Activated B cell treated with CpG ODN at 0.5 μM for 24 hours (primary cell): ENCODE data around the gene KCNQ1. TPM values are rescaled to one million over a fixed set of nuclear protein-coding genes. Genes with fewer than 3 reads are reported as not detected.

Source experiments
- ATAC-seq: fragments of 200-7000 bp; cut with Tn5 transposase; one replicate; pipeline ENCODE4 v1.10.0; 2021; ENCODE audit warnings: low read depth, mild to moderate bottlenecking, moderate library complexity
- CTCF ChIA-PET: fragments of 350-600 bp; sonication (Branson Sonifier 250); formaldehyde crosslinking; loops from one replicate; lab custom pipeline; 2021; ENCODE audit warnings: antibody characterized with exemption; lab: Charles Lee
- POLR2A ChIA-PET: fragments of 350-600 bp; sonication (Branson Sonifier 250); formaldehyde crosslinking; loops from one replicate; lab custom pipeline; 2021; ENCODE audit warnings: antibody characterized with exemption; lab: Charles Lee
- DNase-seq: peaks from one replicate; pipeline ENCODE4 v3.0.0; 2022
- H3K27ac Mint-ChIP-seq: one replicate; pipeline ENCODE4 v1.8.0; 2020; ENCODE audit warnings: mixed read lengths
- H3K27me3 Mint-ChIP-seq: one replicate; pipeline ENCODE4 v1.8.0; 2021; ENCODE audit warnings: mixed read lengths
- H3K36me3 Mint-ChIP-seq: one replicate; pipeline ENCODE4 v1.8.0; 2021; ENCODE audit warnings: low read depth, mixed read lengths
- H3K4me1 Mint-ChIP-seq: one replicate; pipeline ENCODE4 v1.8.0; 2021; ENCODE audit warnings: mixed read lengths
- H3K4me3 Mint-ChIP-seq: one replicate; pipeline ENCODE4 v1.8.0; 2020; ENCODE audit warnings: mild to moderate bottlenecking, mixed read lengths
- H3K9me3 Mint-ChIP-seq: one replicate; pipeline ENCODE4 v1.8.0; 2020; ENCODE audit warnings: mixed read lengths
- intact Hi-C: fragments of 100-400 bp; cut with micrococcal nuclease; formaldehyde crosslinking; loops from one replicate; pipeline ENCODE4 v1.15.1; 2024
- total RNA-seq: library from RNA; stranded (reverse); gene quantifications from 2 replicates; pipeline ENCODE4 v1.2.3, GENCODE V29; 2022
- TF ChIP-seq, protein P1 (sequence below): fragments of 200-600 bp; IDR thresholded peaks from one replicate; pipeline ENCODE4 v1.8.0; 2022; ENCODE audit warnings: antibody characterized with exemption, mild to moderate bottlenecking

KCNQ1 gene
- total RNA-seq, 1 donor from 2014 or later, result 6.5 TPM

DNA sequence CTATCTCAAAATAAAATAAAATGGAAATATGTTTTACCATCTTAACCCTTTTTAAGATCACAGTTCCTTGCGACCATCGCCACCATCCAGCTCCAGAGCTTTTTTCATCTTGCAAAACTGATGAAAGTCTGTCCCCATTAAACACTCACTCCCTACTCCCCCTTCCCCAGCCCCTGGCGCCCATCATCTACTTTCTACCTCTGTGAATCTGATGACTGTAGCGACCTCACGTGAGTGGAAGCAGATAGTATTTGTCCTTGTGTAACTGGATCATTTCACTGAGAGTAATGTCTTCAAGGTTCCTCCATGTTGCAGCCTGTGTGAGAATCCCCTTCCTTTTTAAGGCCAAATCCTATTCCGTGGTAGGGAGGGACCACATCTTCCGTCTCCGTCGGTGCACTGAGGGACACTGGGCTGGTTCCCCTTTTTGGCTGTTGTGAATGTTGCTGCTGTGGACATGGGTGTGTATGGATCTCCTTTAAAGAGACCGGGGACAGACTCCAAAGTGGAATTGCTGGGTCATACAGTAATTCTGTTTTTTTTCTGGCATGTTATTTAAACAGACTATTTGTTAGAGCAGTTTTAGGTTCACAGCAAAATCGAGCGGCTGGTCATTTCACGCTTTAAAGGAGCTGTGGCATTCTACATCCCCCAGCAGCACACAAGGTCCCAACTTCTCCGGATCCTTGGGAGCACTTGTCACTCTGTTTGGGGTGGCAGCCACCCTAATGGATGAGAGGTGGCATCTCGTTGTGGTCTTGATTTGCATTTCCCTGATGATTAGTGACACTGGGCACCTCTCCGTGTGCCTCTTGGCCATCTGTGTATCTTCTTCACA, 120.0 kb downstream of the KCNQ1 start:
- ATAC-seq, result no peak
- Mint-ChIP-seq H3K9me3 (no peaks in the 10 kb centered on the region), H3K36me3 (peaks cover 3% of the 10 kb centered on the region)

DNA sequence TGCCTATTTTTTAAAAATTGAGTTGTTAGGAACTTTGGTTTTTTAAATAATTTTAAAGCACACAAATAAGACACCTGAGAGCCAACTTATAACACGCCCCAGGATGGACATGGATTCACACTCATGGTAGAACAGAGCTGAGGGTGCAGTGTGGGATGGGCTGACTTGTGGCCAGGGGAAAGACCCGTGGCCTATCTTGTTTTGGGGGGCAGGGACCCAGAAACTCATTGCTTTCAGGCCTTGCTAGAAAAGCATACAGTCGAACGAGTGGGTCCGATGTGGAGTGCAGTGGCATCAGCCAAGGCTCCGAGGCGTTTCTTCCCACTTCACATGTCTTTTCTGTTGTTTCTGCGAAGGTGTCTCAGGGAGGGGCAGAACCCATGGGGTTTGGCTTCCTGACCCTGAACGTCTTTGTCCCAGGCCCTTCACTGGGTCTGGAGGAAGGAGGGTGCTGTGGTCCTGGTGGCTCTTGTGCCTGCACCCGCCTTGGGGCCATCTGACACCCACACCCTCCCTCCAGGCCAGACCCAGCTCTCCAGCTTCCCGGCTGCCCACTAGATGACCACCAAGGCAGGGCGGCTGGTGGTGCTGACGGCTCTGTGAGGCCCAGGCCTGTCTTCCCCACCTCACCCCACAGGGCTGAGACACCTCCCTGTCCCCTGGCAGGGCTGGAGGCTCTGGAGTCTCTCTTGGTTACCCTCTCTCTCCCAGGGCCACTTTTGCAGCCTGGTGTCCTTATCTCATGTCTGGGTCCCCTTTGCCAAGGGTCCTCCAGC, 120.8 kb downstream of the KCNQ1 start:
- Mint-ChIP-seq H3K4me1 (peaks cover 1% of the 10 kb centered on the region), H3K36me3 (peaks cover 3% of the 10 kb centered on the region), H3K27me3 (no peaks in the 10 kb centered on the region), H3K4me3 (no peak overlapping the region), H3K27ac (no peak overlapping the region), H3K9me3 (no peaks in the 10 kb centered on the region)
- ATAC-seq (no peak), DNase-seq (no peak)
- ChIA-PET CTCF (no interaction called here), POLR2A (no interaction called here)
- intact Hi-C loops, result no loop called here
- TF ChIP-seq, protein P1, sequence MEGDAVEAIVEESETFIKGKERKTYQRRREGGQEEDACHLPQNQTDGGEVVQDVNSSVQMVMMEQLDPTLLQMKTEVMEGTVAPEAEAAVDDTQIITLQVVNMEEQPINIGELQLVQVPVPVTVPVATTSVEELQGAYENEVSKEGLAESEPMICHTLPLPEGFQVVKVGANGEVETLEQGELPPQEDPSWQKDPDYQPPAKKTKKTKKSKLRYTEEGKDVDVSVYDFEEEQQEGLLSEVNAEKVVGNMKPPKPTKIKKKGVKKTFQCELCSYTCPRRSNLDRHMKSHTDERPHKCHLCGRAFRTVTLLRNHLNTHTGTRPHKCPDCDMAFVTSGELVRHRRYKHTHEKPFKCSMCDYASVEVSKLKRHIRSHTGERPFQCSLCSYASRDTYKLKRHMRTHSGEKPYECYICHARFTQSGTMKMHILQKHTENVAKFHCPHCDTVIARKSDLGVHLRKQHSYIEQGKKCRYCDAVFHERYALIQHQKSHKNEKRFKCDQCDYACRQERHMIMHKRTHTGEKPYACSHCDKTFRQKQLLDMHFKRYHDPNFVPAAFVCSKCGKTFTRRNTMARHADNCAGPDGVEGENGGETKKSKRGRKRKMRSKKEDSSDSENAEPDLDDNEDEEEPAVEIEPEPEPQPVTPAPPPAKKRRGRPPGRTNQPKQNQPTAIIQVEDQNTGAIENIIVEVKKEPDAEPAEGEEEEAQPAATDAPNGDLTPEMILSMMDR, result no peak

More for the DNA sequence above, 120.0 kb downstream of the KCNQ1 start:
- Mint-ChIP-seq H3K4me3 (no peak overlapping the region), H3K27ac (no peak overlapping the region), H3K4me1 (peaks cover 3% of the 10 kb centered on the region), H3K27me3 (no peaks in the 10 kb centered on the region)
- POLR2A ChIA-PET, result no interaction called here
- DNase-seq, result no peak
- CTCF ChIA-PET, result no interaction called here
- intact Hi-C loops, result no loop called here
- TF ChIP-seq, protein P1, result no peak

- Mint-ChIP-seq H3K4me1 (no peaks in the 10 kb centered on the region), H3K4me3 (no peak overlapping the region), H3K27me3 (no peaks in the 10 kb centered on the region), H3K36me3 (peaks cover 3% of the 10 kb centered on the region), H3K27ac (no peak overlapping the region), H3K9me3 (no peaks in the 10 kb centered on the region)
- CTCF ChIA-PET, result no interaction called here
- POLR2A ChIA-PET, result no interaction called here
- DNase-seq (no peak), ATAC-seq (no peak)
- TF ChIP-seq, protein P1, result no peak
- intact Hi-C loops, result no loop called here
Observed at GRCh38 chr11:2566223-2567025, 121.6 kb downstream of the KCNQ1 start.

DNA sequence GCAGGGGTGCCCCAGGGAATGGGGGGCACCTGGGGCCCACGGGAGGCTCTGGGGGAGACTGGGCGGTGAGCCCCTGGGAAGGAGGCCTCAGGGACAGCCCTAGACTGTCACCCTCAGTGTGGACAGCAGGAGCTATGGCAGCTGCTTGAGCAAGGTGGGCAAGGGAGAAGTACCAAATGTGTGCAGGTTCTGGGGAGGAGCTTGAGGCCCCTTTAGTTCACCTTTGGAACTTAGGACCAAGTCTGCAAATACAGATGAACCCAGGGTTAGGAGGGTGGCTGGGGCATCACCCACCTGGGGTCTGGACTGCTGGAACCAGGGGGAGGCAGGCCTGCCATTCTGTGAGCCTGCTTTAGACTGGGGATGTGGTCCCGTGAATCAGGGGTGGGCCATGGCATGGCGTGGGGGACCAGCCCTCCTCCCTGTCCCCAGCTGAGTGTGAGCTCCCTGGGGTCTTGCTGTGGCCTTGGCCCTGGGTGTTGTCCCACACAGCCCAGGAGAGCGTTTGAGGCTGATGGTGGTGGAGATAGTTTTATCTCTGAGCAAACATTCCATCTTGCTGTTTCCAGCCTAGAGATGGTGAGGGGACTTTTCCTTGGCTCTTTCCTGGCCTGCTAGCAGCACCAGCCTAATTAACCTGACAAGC, 122.3 kb downstream of the KCNQ1 start:
- POLR2A ChIA-PET, result no interaction called here
- Mint-ChIP-seq H3K27ac (no peak overlapping the region), H3K36me3 (peaks cover 3% of the 10 kb centered on the region), H3K4me3 (no peak overlapping the region), H3K4me1 (no peaks in the 10 kb centered on the region), H3K9me3 (no peaks in the 10 kb centered on the region), H3K27me3 (no peaks in the 10 kb centered on the region)
- no peak for ATAC-seq
- no peak for DNase-seq
- TF ChIP-seq, protein P1, result no peak
- intact Hi-C loops, result no loop called here
- CTCF ChIA-PET, result no interaction called here
